Central memory CD8-positive, alpha-beta T cell (primary cell): ENCODE data around the gene USP17L17.
"Not testable (repeated sequence)": the region's sequence is repeated elsewhere in the genome, so short reads cannot be mapped to it uniquely, and the experiment has no call there.

ENCODE experiments used
- ATAC-seq: fragments of 150-1000 bp; cut with Tn5 transposase; replicated peaks from 2 replicates; pipeline ENCODE4 v1.10.0; 2022; ENCODE audit warnings: mild to moderate bottlenecking, moderate FRiP score, moderate number of reproducible peaks; ENCODE audit not compliant: poor library complexity, severe bottlenecking; ENCODE audit errors: extremely low read depth
- DNase-seq, 2 donors: peaks; one replicate each; pipeline ENCODE4 v3.0.0; 2021; ENCODE audit warnings: low spot score in 2 of 2
- H3K27ac Mint-ChIP-seq: one replicate; pipeline ENCODE4 v1.8.0; 2022; ENCODE audit warnings: low read depth, mild to moderate bottlenecking, moderate library complexity, mixed read lengths
- H3K27me3 Mint-ChIP-seq: one replicate; pipeline ENCODE4 v1.8.0; 2022; ENCODE audit warnings: mixed read lengths
- H3K36me3 Mint-ChIP-seq: one replicate; pipeline ENCODE4 v1.8.0; 2022; ENCODE audit warnings: mild to moderate bottlenecking, moderate library complexity, mixed read lengths; ENCODE audit not compliant: insufficient read depth
- H3K4me1 Mint-ChIP-seq: one replicate; pipeline ENCODE4 v1.8.0; 2022; ENCODE audit warnings: mixed read lengths
- H3K4me3 Mint-ChIP-seq: one replicate; pipeline ENCODE4 v1.8.0; 2022; ENCODE audit warnings: mild to moderate bottlenecking, moderate library complexity, mixed read lengths
- H3K9me3 Mint-ChIP-seq: one replicate; pipeline ENCODE4 v1.8.0; 2022; ENCODE audit warnings: mixed read lengths

Gene USP17L17

GRCh38 chr4:9262572-9262971, 18.9 kb downstream of the USP17L17 start, which contains the start of gene USP17L21:
TSS of gene USP17L21 (plus strand) at chr4:9262872. CDS start at chr4:9262872, 0 bp downstream.
- not testable (repeated sequence) for H3K27ac Mint-ChIP-seq

DNA sequence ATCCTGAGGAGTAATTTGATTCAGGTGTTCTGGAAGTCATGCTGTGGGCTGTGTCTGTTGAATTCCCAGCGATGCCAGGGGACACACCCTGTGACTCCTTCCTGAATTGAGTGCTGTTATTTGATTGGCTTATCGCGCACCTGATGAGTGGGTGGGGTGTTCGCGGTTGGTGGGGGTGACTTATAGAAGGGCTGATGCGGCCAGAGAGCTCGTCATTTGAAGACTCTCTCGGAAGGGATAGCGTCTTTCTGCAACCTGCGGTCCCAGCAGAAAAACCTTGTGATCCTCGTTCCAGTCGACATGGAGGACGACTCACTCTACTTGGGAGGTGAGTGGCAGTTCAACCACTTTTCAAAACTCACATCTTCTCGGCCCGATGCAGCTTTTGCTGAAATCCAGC, 23.6 kb downstream of the USP17L17 start, which contains the start of gene USP17L22:
TSS of gene USP17L22 (plus strand) at position 301 of the 400 bp plus-strand sequence. CDS start at position 301, 0 bp downstream.
- H3K27me3 Mint-ChIP-seq, ATAC-seq, H3K36me3 Mint-ChIP-seq, DNase-seq, H3K4me3 Mint-ChIP-seq, H3K4me1 Mint-ChIP-seq, H3K27ac Mint-ChIP-seq, H3K9me3 Mint-ChIP-seq: not testable (repeated sequence)

More at GRCh38 chr4:9262572-9262971, 18.9 kb downstream of the USP17L17 start, which contains the start of gene USP17L21:
- H3K4me3 Mint-ChIP-seq, ATAC-seq, H3K9me3 Mint-ChIP-seq, H3K4me1 Mint-ChIP-seq, DNase-seq, H3K36me3 Mint-ChIP-seq, H3K27me3 Mint-ChIP-seq: not testable (repeated sequence)

GRCh38 chr4:9271719-9272118, 28.0 kb downstream of the USP17L17 start:
- not testable (repeated sequence) for H3K4me1 Mint-ChIP-seq, H3K4me3 Mint-ChIP-seq, ATAC-seq, H3K27ac Mint-ChIP-seq, H3K9me3 Mint-ChIP-seq, H3K36me3 Mint-ChIP-seq, H3K27me3 Mint-ChIP-seq
- peak; percentile 10 to 18 for DNase-seq
